ENCODE data around the gene ZNF488.

The ZNF488 gene

GRCh38 chr10:47329855-47330254, 54.2 kb downstream of the ZNF488 start:
- DNase-seq (ENCODE audit: low read depth) = no peak

GRCh38 chr10:47326927-47327330, 57.2 kb downstream of the ZNF488 start:
- no peak for DNase-seq (ENCODE audit: low read depth)

GRCh38 chr10:47326306-47326926, 57.7 kb downstream of the ZNF488 start:
- DNase-seq (ENCODE audit: low read depth) = no peak

GRCh38 chr10:47325303-47326291, 58.5 kb downstream of the ZNF488 start:
- DNase-seq (ENCODE audit: low read depth) = no peak

GRCh38 chr10:47323636-47324296, 60.3 kb downstream of the ZNF488 start:
- DNase-seq (ENCODE audit: low read depth) = no peak

GRCh38 chr10:47323087-47323486, 61.0 kb downstream of the ZNF488 start:
- DNase-seq (ENCODE audit: low read depth) = no peak

- no peak for DNase-seq (ENCODE audit: low read depth)
Measured at GRCh38 chr10:47322300-47323061, 61.6 kb downstream of the ZNF488 start, which contains the start of gene GDF2. TSS of gene GDF2 (plus strand) at chr10:47322454. CDS start at chr10:47322669, 215 bp downstream.

- DNase-seq (ENCODE audit: low read depth) = no peak
Measured at GRCh38 chr10:47321521-47322195, 62.4 kb downstream of the ZNF488 start.

- no peak for DNase-seq (ENCODE audit: low read depth)
Measured at GRCh38 chr10:47320812-47321211, 63.3 kb downstream of the ZNF488 start.

- no peak for DNase-seq (ENCODE audit: low read depth)
Measured at GRCh38 chr10:47319784-47320183, 64.3 kb downstream of the ZNF488 start.

- no peak for DNase-seq (ENCODE audit: low read depth)
Measured at GRCh38 chr10:47318706-47319105, 65.4 kb downstream of the ZNF488 start.

- no peak for DNase-seq (ENCODE audit: low read depth)
Measured at GRCh38 chr10:47317251-47317650, 66.8 kb downstream of the ZNF488 start.

GRCh38 chr10:47316131-47316530, 68.0 kb downstream of the ZNF488 start:
- DNase-seq (ENCODE audit: low read depth) = no peak
